IPS-18a (cell line): ENCODE data around the gene PRDM16.

ENCODE experiments used
- H3K27ac ChIP-seq: one replicate; pipeline ENCODE4 v1.5.1; 2013; ENCODE audit warnings: low read length
- H3K27me3 ChIP-seq: one replicate; pipeline ENCODE4 v1.6.1; 2013; ENCODE audit warnings: mild to moderate bottlenecking, low read length; ENCODE audit not compliant: control insufficient read depth, insufficient read depth
- H3K36me3 ChIP-seq: one replicate; pipeline ENCODE4 v1.6.1; 2013; ENCODE audit warnings: low read depth, low read length; ENCODE audit not compliant: control insufficient read depth
- H3K4me1 ChIP-seq: one replicate; pipeline ENCODE4 v1.6.1; 2013; ENCODE audit warnings: low read depth, low read length; ENCODE audit not compliant: control insufficient read depth
- H3K4me3 ChIP-seq: one replicate; pipeline ENCODE4 v1.5.1; 2013; ENCODE audit warnings: low read length
- H3K9ac ChIP-seq: one replicate; pipeline ENCODE4 v1.6.1; 2013; ENCODE audit warnings: mild to moderate bottlenecking, low read length, moderate library complexity
- H3K9me3 ChIP-seq: one replicate; pipeline ENCODE4 v1.6.1; 2013; ENCODE audit warnings: low read depth, low read length; ENCODE audit not compliant: control insufficient read depth

The PRDM16 gene

GRCh38 chr1:3168678-3169077 lies 99.7 kb downstream of the PRDM16 start:
- H3K27me3 ChIP-seq: no peaks in the 10 kb centered on the region
- H3K9me3 ChIP-seq: no peaks in the 10 kb centered on the region
- H3K27ac ChIP-seq: no peak overlapping the region
- no peak overlapping the region for H3K9ac ChIP-seq
- no peak overlapping the region for H3K4me3 ChIP-seq
- H3K4me1 ChIP-seq: peaks cover 5% of the 10 kb centered on the region
- H3K36me3 ChIP-seq: no peaks in the 10 kb centered on the region

GRCh38 chr1:3169665-3170356 lies 100.8 kb downstream of the PRDM16 start:
- Histone ChIP-seq H3K9me3 (no peaks in the 10 kb centered on the region), H3K9ac (no peak overlapping the region), H3K4me3 (no peak overlapping the region), H3K27ac (no peak overlapping the region), H3K27me3 (no peaks in the 10 kb centered on the region), H3K4me1 (peaks cover 5% of the 10 kb centered on the region), H3K36me3 (no peaks in the 10 kb centered on the region)

- H3K9me3 ChIP-seq: no peaks in the 10 kb centered on the region
- peaks cover 5% of the 10 kb centered on the region for H3K4me1 ChIP-seq
- H3K9ac ChIP-seq: no peak overlapping the region
- H3K36me3 ChIP-seq: no peaks in the 10 kb centered on the region
- H3K27ac ChIP-seq: no peak overlapping the region
- H3K4me3 ChIP-seq: no peak overlapping the region
- H3K27me3 ChIP-seq: no peaks in the 10 kb centered on the region
These were observed 101.8 kb downstream of the PRDM16 start for GRCh38 chr1:3170561-3171453.

DNA sequence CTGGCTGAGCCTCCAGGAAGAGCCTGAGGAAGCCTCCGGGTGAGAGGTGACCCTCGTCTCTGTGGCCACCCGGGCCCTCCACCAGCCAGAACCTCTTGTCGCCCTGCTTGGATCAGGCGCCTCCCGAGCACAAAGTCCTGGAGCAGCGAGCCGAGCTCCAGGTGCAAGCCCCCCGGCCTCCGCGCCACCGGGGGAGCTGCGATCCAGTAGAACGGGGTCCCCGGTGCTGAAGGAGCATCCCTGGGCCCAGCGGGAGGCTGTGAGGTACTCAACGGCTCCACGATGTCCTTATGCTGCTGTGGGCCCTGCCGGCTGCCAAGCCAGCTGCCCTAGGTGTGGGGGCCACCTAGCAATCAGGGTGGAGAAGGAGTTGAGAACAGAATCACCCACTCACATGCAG lies 102.8 kb downstream of the PRDM16 start:
- Histone ChIP-seq H3K4me1 (peaks cover 5% of the 10 kb centered on the region), H3K4me3 (no peak overlapping the region), H3K27ac (no peak overlapping the region), H3K36me3 (no peaks in the 10 kb centered on the region), H3K9ac (no peak overlapping the region), H3K27me3 (no peaks in the 10 kb centered on the region), H3K9me3 (no peaks in the 10 kb centered on the region)

DNA sequence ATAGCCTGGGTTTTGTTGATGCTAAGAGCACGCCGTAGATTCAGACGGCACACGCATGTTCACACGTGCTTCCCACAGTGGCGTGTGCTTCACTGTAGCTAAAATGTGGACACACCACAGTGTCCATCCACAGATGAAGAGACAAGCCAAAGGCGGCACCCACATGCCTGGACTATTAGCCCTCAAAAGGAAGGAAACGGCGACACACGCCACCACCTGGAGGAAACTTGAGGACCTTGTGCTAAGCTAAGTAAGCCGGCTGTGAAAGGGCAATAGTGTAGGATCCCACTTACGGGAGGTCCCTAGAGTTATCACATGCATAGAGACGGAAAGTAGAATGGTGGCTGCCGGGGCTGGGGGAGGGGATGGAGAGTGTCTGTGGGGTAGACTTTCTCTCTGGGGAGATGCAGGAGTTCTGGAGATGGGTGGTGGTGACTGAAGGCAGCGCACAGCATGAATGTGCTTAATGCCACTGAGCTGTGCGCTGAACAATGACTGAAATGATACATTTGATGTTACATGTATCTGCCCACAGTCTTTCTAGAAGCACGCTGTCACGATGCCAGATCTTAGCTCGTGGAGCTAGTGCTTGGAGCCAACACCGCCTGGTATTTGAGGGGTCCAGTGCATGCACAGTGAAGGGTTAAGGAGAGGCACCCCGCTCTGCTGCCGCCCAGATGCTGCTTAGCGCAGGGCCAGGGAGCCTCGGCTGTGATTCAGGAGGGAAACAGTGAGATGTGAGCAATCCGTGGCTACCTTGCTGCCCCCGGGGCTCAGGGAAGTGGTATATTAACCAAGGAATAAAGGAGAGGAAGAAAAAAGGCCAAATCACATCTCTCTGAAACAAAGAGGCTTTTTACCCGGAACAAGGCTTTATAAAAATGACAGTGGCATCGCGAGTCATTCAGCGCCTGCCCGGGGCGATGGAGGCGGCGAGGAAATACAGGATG lies 103.7 kb downstream of the PRDM16 start:
- Histone ChIP-seq H3K4me1 (peaks cover 5% of the 10 kb centered on the region), H3K4me3 (no peak overlapping the region), H3K36me3 (no peaks in the 10 kb centered on the region), H3K27ac (no peak overlapping the region), H3K27me3 (no peaks in the 10 kb centered on the region), H3K9me3 (no peaks in the 10 kb centered on the region), H3K9ac (no peak overlapping the region)

- Histone ChIP-seq H3K4me1 (peaks cover 5% of the 10 kb centered on the region), H3K27ac (no peak overlapping the region)
These were observed 104.5 kb downstream of the PRDM16 start for GRCh38 chr1:3173381-3173980.

GRCh38 chr1:3174487-3175247 lies 105.7 kb downstream of the PRDM16 start:
- H3K27me3 ChIP-seq: no peaks in the 10 kb centered on the region
- no peak overlapping the region for H3K27ac ChIP-seq

More at GRCh38 chr1:3173381-3173980, 104.5 kb downstream of the PRDM16 start:
- Histone ChIP-seq H3K27me3 (no peaks in the 10 kb centered on the region), H3K4me3 (no peak overlapping the region), H3K36me3 (no peaks in the 10 kb centered on the region), H3K9me3 (no peaks in the 10 kb centered on the region), H3K9ac (no peak overlapping the region)

DNA sequence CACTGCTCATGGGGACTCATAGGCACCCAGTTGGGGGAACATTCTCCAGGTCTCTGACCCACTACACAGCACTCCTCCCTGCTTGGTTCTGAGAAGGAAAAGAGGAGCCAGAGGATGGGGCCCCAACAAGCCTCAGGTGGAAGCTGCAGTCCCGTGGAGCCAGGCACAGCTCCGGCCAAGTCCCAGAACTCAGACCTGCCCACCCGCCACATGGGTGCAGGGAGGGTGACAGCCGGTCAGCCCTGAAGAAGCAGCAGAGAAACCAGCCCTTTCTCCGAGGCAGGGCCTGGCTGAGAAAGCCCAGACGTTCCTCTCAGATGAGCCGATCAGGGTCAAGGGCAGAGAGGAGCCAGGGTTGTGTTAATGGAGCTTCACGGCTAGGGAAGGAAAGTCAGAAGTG lies 106.5 kb downstream of the PRDM16 start:
- Histone ChIP-seq H3K9ac (no peak overlapping the region), H3K36me3 (no peaks in the 10 kb centered on the region), H3K9me3 (no peaks in the 10 kb centered on the region), H3K4me3 (no peak overlapping the region), H3K27me3 (no peaks in the 10 kb centered on the region), H3K4me1 (no peaks in the 10 kb centered on the region), H3K27ac (no peak overlapping the region)

More at GRCh38 chr1:3174487-3175247, 105.7 kb downstream of the PRDM16 start:
- Histone ChIP-seq H3K4me1 (peaks cover 5% of the 10 kb centered on the region), H3K9ac (no peak overlapping the region), H3K36me3 (no peaks in the 10 kb centered on the region), H3K9me3 (no peaks in the 10 kb centered on the region), H3K4me3 (no peak overlapping the region)

DNA sequence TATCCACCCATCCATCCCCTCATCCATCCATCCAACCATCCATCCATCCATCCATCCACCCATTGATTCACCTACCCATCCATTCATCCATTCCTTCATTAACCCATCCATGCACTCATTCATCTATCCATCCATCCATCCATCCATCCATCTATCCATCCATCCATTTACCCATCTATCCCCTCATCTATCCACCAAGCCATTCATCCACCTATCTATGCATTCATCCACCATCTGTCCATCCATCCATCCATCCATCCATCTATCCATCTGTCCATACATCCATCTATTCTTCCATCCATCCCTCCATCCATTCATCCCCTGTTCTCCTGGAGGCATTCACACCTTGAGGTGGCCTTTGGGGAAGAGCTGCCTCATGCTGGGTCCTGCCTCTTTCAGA lies 107.0 kb downstream of the PRDM16 start:
- Histone ChIP-seq H3K4me1 (no peaks in the 10 kb centered on the region), H3K9ac (no peak overlapping the region), H3K36me3 (no peaks in the 10 kb centered on the region), H3K27me3 (no peaks in the 10 kb centered on the region), H3K27ac (no peak overlapping the region), H3K9me3 (no peaks in the 10 kb centered on the region), H3K4me3 (no peak overlapping the region)

GRCh38 chr1:3176820-3177219 lies 107.8 kb downstream of the PRDM16 start:
- Histone ChIP-seq H3K9me3 (no peaks in the 10 kb centered on the region), H3K27ac (no peak overlapping the region), H3K36me3 (no peaks in the 10 kb centered on the region), H3K4me1 (no peaks in the 10 kb centered on the region), H3K4me3 (no peak overlapping the region), H3K9ac (no peak overlapping the region), H3K27me3 (no peaks in the 10 kb centered on the region)
